ENCODE measurements around the gene CYP1B1.

The CYP1B1 gene

DNA sequence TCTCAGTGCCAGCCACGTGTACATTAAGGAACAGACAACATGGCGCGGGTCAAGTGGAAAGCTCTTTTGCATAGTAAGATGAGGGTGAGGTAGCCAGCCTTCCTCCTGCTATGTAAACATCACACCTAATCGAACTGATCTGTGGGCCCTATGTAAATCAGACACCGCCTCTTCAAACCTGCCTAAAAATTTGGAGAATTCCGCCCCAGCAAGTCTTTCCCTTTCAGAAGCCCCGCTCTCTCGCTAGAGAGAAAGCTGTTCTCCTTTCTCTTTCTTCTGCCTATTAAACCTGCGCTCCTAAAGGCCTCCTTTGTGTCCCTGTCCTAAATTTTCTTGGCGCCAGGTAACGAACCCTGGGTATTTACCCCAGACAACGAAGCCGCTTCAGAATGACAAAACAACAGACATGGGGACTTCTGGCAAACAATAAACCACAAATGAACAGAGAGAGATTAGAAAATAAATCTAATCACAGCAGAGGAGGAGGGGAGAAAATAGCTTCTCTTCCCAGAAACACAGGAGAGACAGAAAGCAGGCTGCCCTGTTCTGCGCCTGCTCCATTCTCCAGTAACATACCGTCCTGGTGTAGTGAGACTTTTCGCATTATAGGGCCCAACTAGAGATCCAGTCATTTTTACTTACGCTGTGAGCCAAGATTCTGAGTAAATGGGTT, 31.9 kb upstream of the CYP1B1 start:
- TF ChIP-seq, protein P1, sequence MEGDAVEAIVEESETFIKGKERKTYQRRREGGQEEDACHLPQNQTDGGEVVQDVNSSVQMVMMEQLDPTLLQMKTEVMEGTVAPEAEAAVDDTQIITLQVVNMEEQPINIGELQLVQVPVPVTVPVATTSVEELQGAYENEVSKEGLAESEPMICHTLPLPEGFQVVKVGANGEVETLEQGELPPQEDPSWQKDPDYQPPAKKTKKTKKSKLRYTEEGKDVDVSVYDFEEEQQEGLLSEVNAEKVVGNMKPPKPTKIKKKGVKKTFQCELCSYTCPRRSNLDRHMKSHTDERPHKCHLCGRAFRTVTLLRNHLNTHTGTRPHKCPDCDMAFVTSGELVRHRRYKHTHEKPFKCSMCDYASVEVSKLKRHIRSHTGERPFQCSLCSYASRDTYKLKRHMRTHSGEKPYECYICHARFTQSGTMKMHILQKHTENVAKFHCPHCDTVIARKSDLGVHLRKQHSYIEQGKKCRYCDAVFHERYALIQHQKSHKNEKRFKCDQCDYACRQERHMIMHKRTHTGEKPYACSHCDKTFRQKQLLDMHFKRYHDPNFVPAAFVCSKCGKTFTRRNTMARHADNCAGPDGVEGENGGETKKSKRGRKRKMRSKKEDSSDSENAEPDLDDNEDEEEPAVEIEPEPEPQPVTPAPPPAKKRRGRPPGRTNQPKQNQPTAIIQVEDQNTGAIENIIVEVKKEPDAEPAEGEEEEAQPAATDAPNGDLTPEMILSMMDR (IDR thresholded peaks at IDR 0.05; ENCODE audit: low read depth, low read length): no peak
- no peak overlapping the region for H3K4me3 ChIP-seq (ENCODE audit: low read depth, low read length)

DNA sequence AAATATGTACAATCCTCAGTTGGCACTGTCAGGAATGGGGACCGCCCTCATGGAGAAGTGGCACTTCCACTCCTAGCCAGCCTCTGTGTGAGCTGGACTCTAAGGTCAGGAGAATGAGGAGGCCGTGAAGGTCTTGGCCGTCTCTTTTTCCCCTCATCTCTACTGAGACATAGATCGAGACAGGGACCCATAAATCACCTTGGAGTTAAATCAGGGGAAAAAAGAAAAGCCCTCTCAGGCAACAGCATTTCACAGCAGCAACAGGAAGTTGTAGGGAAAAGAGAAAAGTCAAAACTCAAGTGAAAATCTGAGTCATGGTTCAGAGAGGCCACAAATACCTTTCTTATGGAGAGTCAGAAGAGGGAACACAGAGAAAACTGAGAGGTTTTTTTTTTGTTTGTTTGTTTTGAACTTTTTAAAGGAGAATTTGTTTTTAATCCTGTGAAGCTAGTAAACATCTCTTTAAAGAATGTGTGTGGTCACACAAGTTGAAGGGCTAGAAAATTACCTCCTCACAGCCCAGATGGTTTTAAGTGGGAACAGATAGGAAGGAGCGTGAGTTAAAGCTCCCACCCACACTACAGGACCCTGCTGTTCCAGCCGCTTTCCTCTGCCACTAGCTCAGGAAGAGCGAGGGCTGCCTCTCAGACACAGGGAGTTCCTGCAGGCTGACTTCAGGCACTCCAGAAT, 30.6 kb upstream of the CYP1B1 start:
- no peak overlapping the region for H3K4me3 ChIP-seq (ENCODE audit: low read depth, low read length)
- TF ChIP-seq, protein P1 (IDR thresholded peaks at IDR 0.05; ENCODE audit: low read depth, low read length): no peak

DNA sequence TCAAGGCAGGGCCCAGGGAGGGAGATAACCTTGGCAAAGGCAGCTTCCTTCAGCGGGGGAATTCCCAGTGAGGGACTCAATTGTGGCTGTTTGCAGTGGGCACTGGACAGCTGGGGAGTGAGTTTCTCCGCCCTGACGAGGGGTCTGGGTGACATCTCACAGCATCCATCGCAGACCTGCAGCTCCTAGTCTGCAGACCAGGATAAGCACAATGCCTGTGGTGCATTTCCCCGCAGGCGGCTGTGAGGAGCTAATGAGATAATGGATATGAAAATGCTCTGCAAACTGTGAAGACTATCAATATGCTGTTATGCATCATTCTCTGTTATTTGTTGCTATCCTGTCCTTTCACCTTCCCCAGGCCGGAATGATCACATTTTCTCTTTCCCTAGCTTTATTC, 30.0 kb upstream of the CYP1B1 start:
- TF ChIP-seq, protein P1 (IDR thresholded peaks at IDR 0.05; ENCODE audit: low read depth, low read length): no peak

DNA sequence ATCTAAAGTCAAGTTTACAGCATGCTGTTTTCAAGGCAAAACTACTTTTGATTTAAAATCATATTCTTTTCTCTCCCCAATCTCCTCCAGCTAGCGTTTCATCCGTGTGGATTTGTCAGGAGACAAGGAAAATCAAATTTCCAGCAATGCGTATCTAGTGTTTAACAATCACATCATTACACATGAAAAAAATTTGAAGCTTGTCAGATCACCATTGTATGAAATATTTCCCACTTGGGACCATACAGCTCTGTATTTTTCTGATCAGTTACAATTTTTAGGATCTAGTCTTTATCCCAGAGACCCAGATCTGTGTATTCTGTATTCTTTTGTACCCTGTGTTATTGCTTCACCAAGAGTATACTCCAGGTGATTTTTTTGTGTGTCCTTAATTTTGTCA, 28.6 kb upstream of the CYP1B1 start:
- no peak overlapping the region for H3K4me3 ChIP-seq (ENCODE audit: low read depth, low read length)
- TF ChIP-seq, protein P1 (IDR thresholded peaks at IDR 0.05; ENCODE audit: low read depth, low read length): no peak

More for the DNA sequence above, 30.0 kb upstream of the CYP1B1 start:
- H3K4me3 ChIP-seq (ENCODE audit: low read depth, low read length): no peak overlapping the region

DNA sequence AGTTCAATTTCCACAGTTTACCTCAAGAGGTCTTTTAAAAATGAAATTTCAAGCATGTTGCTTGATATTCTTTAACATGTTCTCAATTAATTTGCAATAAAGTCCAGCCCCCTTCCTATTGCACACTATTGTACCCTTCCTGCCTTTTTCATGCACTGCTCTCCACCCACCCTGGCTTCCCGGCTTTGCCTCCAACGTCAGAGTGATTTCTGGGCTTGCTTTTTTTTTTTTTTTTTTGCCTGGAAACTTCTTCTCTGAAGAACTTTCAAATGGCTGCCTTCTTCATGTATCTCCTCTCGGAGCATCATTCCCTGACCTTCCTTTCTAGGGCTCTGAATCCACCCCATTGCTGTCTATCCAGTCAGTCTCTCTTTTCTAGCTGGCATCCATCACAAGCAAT, 24.4 kb upstream of the CYP1B1 start:
- no peak overlapping the region for H3K4me3 ChIP-seq (ENCODE audit: low read depth, low read length)
- TF ChIP-seq, protein P1 (IDR thresholded peaks at IDR 0.05; ENCODE audit: low read depth, low read length): no peak

DNA sequence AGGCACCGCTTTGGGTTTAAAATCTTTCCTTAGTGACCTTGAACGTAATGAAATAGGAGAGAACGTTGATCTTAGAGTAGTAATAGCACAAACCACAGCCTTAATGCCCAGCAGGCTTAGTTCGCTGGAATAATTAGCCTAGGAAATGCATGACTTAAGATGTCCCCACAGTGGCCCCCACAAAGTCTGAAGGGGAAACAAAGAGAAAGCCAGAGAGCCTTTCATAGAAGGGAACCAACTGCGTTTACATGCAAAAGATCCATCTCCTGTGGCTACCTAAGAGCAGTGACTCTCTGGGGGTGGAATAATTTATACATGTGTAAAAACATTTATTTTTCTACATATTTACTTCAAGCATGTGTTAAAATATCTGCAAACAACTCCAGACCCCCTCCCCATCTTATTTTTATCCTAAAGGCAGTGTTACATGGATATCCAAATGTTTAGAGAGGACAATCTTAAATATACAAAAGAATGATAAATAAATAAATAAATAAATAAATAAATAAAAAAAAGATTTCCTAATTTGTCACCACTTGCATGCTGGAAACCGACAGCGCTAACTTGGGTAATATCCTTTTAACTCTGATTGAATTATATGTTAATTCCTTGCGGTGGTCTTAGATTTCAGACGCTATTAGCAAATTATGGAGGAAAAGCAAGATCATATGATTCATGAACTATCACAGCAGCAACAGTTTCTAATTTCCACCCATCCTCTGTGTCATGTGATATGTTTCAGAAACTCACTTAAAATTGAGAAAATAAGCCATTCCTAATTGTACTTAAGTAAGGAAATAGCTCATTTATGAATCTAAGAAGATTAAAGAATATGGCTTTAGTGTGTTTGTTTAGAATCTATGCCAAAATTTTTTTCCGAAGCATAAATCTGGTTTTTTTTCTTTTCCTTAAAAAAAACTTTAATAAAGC, 23.4 kb upstream of the CYP1B1 start:
- TF ChIP-seq, protein P1 (IDR thresholded peaks at IDR 0.05; ENCODE audit: low read depth, low read length): no peak
- H3K4me3 ChIP-seq (ENCODE audit: low read depth, low read length): no peak overlapping the region

Data from WI38 (cell line).